ENCODE data around the gene PSIP1.

- TF ChIP-seq, protein P1, sequence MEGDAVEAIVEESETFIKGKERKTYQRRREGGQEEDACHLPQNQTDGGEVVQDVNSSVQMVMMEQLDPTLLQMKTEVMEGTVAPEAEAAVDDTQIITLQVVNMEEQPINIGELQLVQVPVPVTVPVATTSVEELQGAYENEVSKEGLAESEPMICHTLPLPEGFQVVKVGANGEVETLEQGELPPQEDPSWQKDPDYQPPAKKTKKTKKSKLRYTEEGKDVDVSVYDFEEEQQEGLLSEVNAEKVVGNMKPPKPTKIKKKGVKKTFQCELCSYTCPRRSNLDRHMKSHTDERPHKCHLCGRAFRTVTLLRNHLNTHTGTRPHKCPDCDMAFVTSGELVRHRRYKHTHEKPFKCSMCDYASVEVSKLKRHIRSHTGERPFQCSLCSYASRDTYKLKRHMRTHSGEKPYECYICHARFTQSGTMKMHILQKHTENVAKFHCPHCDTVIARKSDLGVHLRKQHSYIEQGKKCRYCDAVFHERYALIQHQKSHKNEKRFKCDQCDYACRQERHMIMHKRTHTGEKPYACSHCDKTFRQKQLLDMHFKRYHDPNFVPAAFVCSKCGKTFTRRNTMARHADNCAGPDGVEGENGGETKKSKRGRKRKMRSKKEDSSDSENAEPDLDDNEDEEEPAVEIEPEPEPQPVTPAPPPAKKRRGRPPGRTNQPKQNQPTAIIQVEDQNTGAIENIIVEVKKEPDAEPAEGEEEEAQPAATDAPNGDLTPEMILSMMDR (IDR thresholded peaks at IDR 0.05), result no peak
- no peak for TF ChIP-seq EP300 (IDR thresholded peaks at IDR 0.05)
- no peak for TF ChIP-seq POLR2A (IDR thresholded peaks at IDR 0.05)
- no peak for TF ChIP-seq POLR2AphosphoS5 (IDR thresholded peaks at IDR 0.05)
These were observed 32.5 kb upstream of the PSIP1 start for GRCh38 chr9:15543047-15543813.

Data from gastroesophageal sphincter (tissue), 3 donors.